Keratinocyte (primary cell): ENCODE results near the gene BRAT1. TPM values are rescaled to one million over a fixed set of nuclear protein-coding genes. Genes with fewer than 3 reads are reported as not detected.

ENCODE experiments used
- DNase-seq: peaks from one replicate; pipeline ENCODE4 v3.0.0-alpha.2; 2011; ENCODE audit warnings: low read depth, missing footprints, low spot score
- FAIRE-seq: peaks from 2 replicates; lab custom pipeline; 2011; peaks lifted over from hg19 to GRCh38; lab: Jason Lieb, UNC
- H2AFZ ChIP-seq: 2 replicates; pipeline ENCODE4 v1.6.0; 2012; ENCODE audit warnings: low read length, control low read depth, inconsistent platforms; ENCODE audit not compliant: control insufficient read depth
- H3K27ac ChIP-seq: 2 replicates; pipeline ENCODE4 v1.5.1; 2011; ENCODE audit warnings: low read length; ENCODE audit not compliant: control insufficient read depth, insufficient read depth
- H3K27me3 ChIP-seq: 3 replicates; pipeline ENCODE4 v1.6.0; 2011; ENCODE audit warnings: low read length; ENCODE audit not compliant: control insufficient read depth, insufficient read depth; ENCODE audit errors: extremely low read depth
- H3K36me3 ChIP-seq, 2 experiments: 2 replicates in 1 of 2; 3 replicates in 1 of 2; pipeline ENCODE4 v1.5.1; 2011; ENCODE audit warnings: low read length in 2 of 2, mild to moderate bottlenecking in 1 of 2; ENCODE audit not compliant: control insufficient read depth in 2 of 2, insufficient read depth in 2 of 2; ENCODE audit errors: extremely low read depth in 1 of 2
- H3K4me1 ChIP-seq: 3 replicates; pipeline ENCODE4 v1.5.1; 2011; ENCODE audit warnings: low read length; ENCODE audit not compliant: control insufficient read depth, insufficient read depth; ENCODE audit errors: extremely low read depth
- H3K4me2 ChIP-seq: 3 replicates; pipeline ENCODE4 v1.6.0; 2011; ENCODE audit warnings: low read depth, low read length; ENCODE audit not compliant: control insufficient read depth, insufficient read depth; ENCODE audit errors: extremely low read depth
- H3K4me3 ChIP-seq, 3 experiments: fragments of 200-600 bp in 1 of 3; sonication (generic) in 1 of 3; 2 replicates in 2 of 3; 3 replicates in 1 of 3; pipeline ENCODE4 v1.5.1; 2011 to 2016; ENCODE audit warnings: low read length in 3 of 3, mild to moderate bottlenecking in 3 of 3, control low read depth in 2 of 3, inconsistent platforms in 1 of 3, low read depth in 1 of 3, mixed read lengths in 1 of 3, mixed run types in 1 of 3, moderate library complexity in 1 of 3; ENCODE audit not compliant: control insufficient read depth in 2 of 3, insufficient read depth in 2 of 3; ENCODE audit errors: extremely low read depth in 1 of 3
- H3K79me2 ChIP-seq: 2 replicates; pipeline ENCODE4 v1.6.0; 2012; ENCODE audit warnings: low read length; ENCODE audit not compliant: control insufficient read depth, insufficient read depth
- H3K9ac ChIP-seq: 3 replicates; pipeline ENCODE4 v1.6.0; 2011; ENCODE audit warnings: low read length; ENCODE audit not compliant: control insufficient read depth, insufficient read depth; ENCODE audit errors: extremely low read depth
- H3K9me1 ChIP-seq: 3 replicates; pipeline ENCODE4 v1.6.0; 2011; ENCODE audit warnings: low read length; ENCODE audit not compliant: control insufficient read depth, insufficient read depth; ENCODE audit errors: extremely low read depth
- H3K9me3 ChIP-seq: 2 replicates; pipeline ENCODE4 v1.5.1; 2012; ENCODE audit warnings: low read depth, low read length; ENCODE audit not compliant: control insufficient read depth
- H4K20me1 ChIP-seq: 3 replicates; pipeline ENCODE4 v1.6.0; 2011; ENCODE audit warnings: low read length; ENCODE audit not compliant: control insufficient read depth, insufficient read depth; ENCODE audit errors: extremely low read depth
- CTCF ChIP-seq, 3 experiments: IDR thresholded peaks in 1 of 3; conservative IDR thresholded peaks in 1 of 3; optimal IDR thresholded peaks in 1 of 3; 2 replicates in 2 of 3; 3 replicates in 1 of 3; pipeline versions ENCODE3 to v1.5.1; 2011; ENCODE audit warnings: low read length in 3 of 3, mild to moderate bottlenecking in 3 of 3, moderate library complexity in 2 of 3, control low read depth in 1 of 3, inconsistent platforms in 1 of 3; ENCODE audit not compliant: insufficient read depth in 2 of 3; ENCODE audit errors: extremely low read depth in 1 of 3
- EZH2 ChIP-seq: IDR thresholded peaks from one replicate; pipeline ENCODE4 v1.6.1; 2012; ENCODE audit warnings: inconsistent platforms, mild to moderate bottlenecking, low read length, moderate library complexity
- dilution Hi-C: fragments of 300-500 bp; cut with MboI; formaldehyde crosslinking; loops from one replicate; pipeline ENCODE4 v1.7.0; 2020; ENCODE audit warnings: low sequenced_read_pairs; ENCODE audit not compliant: extremely low pct_ligation_motif_present
- polyA plus RNA-seq, 5 experiments: library from polyadenylated mRNA; depleted of rRNA in 3 of 5; stranded (reverse) in 3 of 5; stranded (forward) in 1 of 5; unstranded in 1 of 5; fragments of >200 nt; gene quantifications; 1 replicate in 1 of 5; 2 replicates in 3 of 5; 3 replicates in 1 of 5; pipeline versions ENCODE4 v1.2.1 to v1.2.3, GENCODE V29; 2011 to 2012; ENCODE audit warnings: missing spikeins in 2 of 5, low read depth in 1 of 5, low replicate concordance in 1 of 5
- small RNA-seq, 3 experiments: library from RNA; depleted of rRNA; stranded (forward); fragments of <200 nt; gene quantifications; one replicate each; pipeline ENCODE3, GENCODE V24; 2012; ENCODE audit warnings: low read depth in 3 of 3, low replicate concordance in 1 of 3; ENCODE audit not compliant: insufficient read length in 3 of 3

Gene BRAT1
- polyA plus RNA-seq, 1 donor (not counting 4 experiments of a cell fraction or from before 2014, with no cell fraction given): 6.4 TPM

GRCh38 chr7:2488681-2489080 is 66.6 kb downstream of the BRAT1 start:
- H3K9ac ChIP-seq: no peak overlapping the region
- H3K4me1 ChIP-seq: no peaks in the 10 kb centered on the region
- no peaks in the 10 kb centered on the region for H3K9me1 ChIP-seq
- no peaks in the 10 kb centered on the region for H3K79me2 ChIP-seq
- FAIRE-seq (no peak), DNase-seq (no peak)
- no peaks in the 10 kb centered on the region for H4K20me1 ChIP-seq
- H3K27ac ChIP-seq: no peak overlapping the region
- no peak overlapping the region for H3K4me2 ChIP-seq
- dilution Hi-C loops: no loop called here
- no peak overlapping the region for H2AFZ ChIP-seq
- H3K36me3 ChIP-seq: no peaks in the 10 kb centered on the region
- TF ChIP-seq EZH2 (no peak), CTCF (optimal IDR thresholded peaks at IDR 0.05 in 1 of 3, IDR thresholded peaks at IDR 0.05 in 1 of 3, conservative IDR thresholded peaks at IDR 0.05 in 1 of 3; ENCODE audit: extremely low read depth in 1 of 3, insufficient read depth in 2 of 3, low read length in 3 of 3) (no peak)
- peaks cover 11% of the 10 kb centered on the region for H3K27me3 ChIP-seq
- H3K4me3 ChIP-seq: no peak overlapping the region
- no peaks in the 10 kb centered on the region for H3K9me3 ChIP-seq

GRCh38 chr7:2488272-2488645 is 67.1 kb downstream of the BRAT1 start:
- Histone ChIP-seq H3K4me1 (no peaks in the 10 kb centered on the region), H3K4me3 (no peak overlapping the region), H3K36me3 (no peaks in the 10 kb centered on the region), H3K9me3 (no peaks in the 10 kb centered on the region), H2AFZ (no peak overlapping the region), H3K27me3 (peaks cover 8% of the 10 kb centered on the region), H3K27ac (no peak overlapping the region), H3K79me2 (no peaks in the 10 kb centered on the region), H4K20me1 (no peaks in the 10 kb centered on the region), H3K4me2 (no peak overlapping the region), H3K9ac (no peak overlapping the region), H3K9me1 (no peaks in the 10 kb centered on the region)
- dilution Hi-C loops: no loop called here
- DNase-seq (no peak), FAIRE-seq (no peak)
- no peak for TF ChIP-seq EZH2
- no peak for TF ChIP-seq CTCF (optimal IDR thresholded peaks at IDR 0.05 in 1 of 3, IDR thresholded peaks at IDR 0.05 in 1 of 3, conservative IDR thresholded peaks at IDR 0.05 in 1 of 3; ENCODE audit: extremely low read depth in 1 of 3, insufficient read depth in 2 of 3, low read length in 3 of 3)

Small RNAs within 50 kb of the gene (small RNA-seq; reads per million reads assigned to genes)
- gene MIR4648: 0 reads per million in 3 experiments

Other genes with a start within 250 kb of the BRAT1 start
- 18.0 to 28.0 TPM (median 24.2 TPM) in 3 replicates for gene SNX8, start 241.1 kb downstream of the BRAT1 start, polyA plus RNA-seq
- gene EIF3B, start 200.7 kb downstream of the BRAT1 start, polyA plus RNA-seq: 119 to 169 TPM (median 144 TPM) in 3 replicates
- gene CHST12, start 151.9 kb downstream of the BRAT1 start, polyA plus RNA-seq: 5.0 to 8.3 TPM (median 7.0 TPM) in 3 replicates
- gene GRIFIN, start 79.1 kb downstream of the BRAT1 start, polyA plus RNA-seq: not detected in 3 replicates
- gene LFNG, start 35.8 kb downstream of the BRAT1 start, polyA plus RNA-seq: 17.7 to 21.1 TPM (median 20.8 TPM) in 3 replicates
- gene IQCE, start 3.5 kb upstream of the BRAT1 start, polyA plus RNA-seq: 4.7 to 9.1 TPM (median 5.2 TPM) in 3 replicates
- 8.5 to 18.5 TPM (median 16.1 TPM) in 3 replicates for gene TTYH3, start 76.5 kb upstream of the BRAT1 start, polyA plus RNA-seq
- 0.01 to 0.04 TPM in 2 of 3 replicates, not detected in the other for gene AMZ1, start 132.7 kb upstream of the BRAT1 start, polyA plus RNA-seq